Measurements from ENCODE around the gene RAB3D.
"Not testable (repeated sequence)": the region's sequence is repeated elsewhere in the genome, so short reads cannot be mapped to it uniquely, and the experiment has no call there.

The RAB3D gene, protein sequence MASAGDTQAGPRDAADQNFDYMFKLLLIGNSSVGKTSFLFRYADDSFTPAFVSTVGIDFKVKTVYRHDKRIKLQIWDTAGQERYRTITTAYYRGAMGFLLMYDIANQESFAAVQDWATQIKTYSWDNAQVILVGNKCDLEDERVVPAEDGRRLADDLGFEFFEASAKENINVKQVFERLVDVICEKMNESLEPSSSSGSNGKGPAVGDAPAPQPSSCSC

DNA sequence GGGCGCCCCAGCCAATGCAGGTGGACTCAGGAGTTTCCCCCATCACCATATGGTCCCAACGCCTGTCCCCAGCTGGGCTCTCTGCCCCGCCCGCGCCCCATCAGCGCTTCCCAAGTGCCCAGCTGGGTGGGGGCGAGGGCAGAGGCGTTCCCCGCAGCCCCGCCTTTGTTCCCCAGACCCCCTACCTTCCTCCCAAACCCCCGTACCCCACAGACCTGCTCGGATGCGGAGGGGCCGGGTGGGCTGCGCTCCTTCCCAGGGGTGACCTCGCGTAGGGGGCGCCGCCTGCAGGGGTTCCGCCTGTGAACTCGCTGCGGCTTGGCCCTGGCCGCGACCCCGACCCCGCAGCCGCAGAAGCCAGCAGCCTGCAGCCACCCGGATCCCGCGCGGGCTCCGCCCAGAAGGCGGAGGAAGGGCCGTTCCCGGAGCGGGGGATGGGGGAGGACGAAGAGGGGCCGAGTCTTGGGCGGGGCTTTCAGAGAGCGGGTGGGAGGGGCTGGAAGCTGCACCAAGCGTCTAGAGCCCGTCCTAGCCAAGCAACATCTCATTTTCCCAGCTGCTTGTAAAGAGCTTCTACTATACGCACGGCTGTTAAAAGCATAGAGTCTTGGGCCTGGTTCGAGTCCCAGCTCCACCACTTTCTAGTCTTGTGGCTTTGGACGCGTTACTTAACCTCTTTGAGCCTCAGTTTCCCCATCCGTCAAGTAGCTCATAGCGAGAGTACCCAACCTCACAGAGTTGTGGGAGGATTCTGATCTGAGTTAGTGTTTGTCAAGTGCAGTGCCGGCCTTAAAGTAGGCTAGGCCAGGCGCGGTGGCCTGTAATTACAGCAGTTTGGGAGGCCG is at the start of gene RAB3D:
Gene RAB3D, minus strand, starts transcription at position 404 of the 845 bp plus-strand sequence. CDS start 2,258 bp downstream, outside the sequence.
- DNase-seq (ENCODE audit: low read depth): peak; percentile 83

DNA sequence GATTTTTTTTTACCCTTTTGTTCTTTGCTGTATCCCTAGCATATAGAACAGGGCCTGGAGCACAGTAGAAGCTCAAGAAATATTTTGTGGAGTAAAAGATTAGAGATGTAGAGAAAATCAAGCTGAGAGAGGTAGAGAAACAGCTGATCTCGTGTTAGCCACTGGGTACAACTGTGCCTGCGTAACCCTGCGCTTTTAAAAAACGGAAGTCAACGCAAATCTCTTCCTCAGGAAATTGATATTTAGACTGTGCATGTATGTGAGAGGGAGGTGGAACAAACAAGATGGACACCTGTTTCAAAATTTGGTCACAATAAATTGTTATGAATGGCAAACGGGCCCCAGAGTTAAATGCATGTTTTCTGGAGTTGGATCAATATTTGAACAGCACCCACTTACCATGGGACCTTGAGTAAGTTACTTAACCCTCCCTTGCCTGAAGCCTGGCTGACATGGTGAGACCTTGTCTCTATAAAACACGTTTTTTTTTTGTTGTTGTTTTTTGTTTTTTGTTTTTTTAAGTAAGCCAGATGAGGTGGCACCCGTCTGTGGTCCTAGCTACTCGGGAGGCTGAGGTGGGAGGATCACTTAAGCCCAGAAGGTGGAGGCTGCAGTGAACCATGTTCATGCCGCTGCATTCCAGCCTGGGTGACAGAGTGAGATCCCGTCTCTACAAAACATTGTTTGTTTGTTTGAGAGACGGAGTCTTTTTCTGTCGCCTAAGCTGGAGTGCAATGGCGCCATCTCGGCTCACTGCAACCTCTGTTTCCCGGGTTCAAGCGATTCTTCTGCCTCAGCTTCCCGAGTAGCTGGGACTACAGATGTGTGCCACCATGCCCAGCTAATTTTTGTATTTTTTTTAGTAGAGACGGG is 47.9 kb upstream of the RAB3D start:
- no peak for DNase-seq (ENCODE audit: low read depth)

DNA sequence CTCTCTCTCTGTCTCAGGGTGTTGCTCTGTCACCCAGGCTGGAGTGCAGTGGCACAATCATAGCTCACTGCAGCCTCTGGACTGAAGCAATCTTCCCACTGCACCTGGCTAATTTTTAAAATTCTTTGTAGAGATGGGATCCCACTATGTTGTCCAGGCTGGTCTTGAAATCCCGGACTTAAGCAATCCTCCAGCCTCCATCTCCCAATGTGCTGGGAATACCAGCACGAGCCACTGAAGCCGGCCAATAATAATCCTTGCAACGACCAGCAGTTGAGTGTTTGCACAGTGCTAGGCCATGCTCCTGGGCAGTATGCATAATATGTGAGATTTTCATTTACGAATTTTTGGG is 45.3 kb upstream of the RAB3D start:
- DNase-seq (ENCODE audit: low read depth): no peak

DNA sequence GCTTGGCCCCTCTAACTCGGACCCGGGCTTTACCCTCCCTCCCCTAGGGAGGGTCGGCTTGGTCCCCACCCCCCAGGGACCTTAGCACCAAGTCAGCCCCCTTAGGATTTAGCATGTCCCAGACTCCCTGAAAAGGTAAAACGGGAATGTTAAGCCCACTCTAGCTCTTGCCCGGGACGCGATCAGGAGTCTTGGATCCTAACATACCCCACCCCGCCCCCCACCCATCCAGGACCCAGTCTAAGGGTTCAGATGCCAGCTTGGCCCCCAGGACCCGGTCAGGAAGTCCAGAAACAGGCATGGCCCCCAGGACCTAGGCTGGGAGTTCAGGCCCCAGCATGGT is 44.2 kb upstream of the RAB3D start:
- no peak for DNase-seq (ENCODE audit: low read depth)

DNA sequence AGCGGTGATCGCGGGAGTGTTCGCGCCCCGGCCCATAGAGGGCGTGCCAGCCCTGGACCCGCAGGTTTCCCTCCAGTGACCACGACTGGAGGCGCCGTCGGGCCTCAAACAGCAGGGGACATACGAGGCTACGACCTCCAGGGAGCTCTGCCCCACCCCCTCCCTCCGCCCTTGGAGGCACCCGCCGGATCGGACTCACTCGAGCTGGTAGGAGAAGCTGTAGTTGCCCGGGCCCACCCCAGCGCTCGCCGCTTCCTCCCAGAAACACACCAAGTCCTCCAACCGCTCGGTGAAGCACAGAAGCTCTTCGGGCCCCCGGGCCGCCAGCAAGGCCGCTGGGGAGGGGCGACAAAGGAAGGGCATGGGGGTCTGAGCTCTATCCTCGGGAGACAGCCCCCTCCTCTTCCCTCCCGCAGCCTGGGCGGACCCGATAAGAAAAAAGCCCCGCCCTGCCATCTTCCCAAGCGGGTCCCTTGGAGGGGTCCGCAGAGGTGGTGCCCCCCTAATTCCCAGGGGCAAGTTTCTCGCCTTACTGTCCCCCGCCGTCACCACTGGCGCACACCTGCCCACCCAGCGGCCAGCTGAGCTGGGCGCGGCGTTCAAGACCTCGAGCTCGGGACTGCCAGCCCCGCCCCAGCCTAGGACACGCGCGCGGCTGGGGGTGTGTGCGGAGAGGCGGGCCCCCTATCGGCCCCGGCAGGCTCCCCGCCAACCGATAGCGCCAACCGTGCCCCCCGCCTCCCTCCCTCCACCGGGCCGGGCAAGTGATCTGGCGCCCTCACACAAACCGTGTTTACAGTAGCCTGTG is 43.6 kb upstream of the RAB3D start:
- peak; percentile 84 for DNase-seq (ENCODE audit: low read depth)

DNA sequence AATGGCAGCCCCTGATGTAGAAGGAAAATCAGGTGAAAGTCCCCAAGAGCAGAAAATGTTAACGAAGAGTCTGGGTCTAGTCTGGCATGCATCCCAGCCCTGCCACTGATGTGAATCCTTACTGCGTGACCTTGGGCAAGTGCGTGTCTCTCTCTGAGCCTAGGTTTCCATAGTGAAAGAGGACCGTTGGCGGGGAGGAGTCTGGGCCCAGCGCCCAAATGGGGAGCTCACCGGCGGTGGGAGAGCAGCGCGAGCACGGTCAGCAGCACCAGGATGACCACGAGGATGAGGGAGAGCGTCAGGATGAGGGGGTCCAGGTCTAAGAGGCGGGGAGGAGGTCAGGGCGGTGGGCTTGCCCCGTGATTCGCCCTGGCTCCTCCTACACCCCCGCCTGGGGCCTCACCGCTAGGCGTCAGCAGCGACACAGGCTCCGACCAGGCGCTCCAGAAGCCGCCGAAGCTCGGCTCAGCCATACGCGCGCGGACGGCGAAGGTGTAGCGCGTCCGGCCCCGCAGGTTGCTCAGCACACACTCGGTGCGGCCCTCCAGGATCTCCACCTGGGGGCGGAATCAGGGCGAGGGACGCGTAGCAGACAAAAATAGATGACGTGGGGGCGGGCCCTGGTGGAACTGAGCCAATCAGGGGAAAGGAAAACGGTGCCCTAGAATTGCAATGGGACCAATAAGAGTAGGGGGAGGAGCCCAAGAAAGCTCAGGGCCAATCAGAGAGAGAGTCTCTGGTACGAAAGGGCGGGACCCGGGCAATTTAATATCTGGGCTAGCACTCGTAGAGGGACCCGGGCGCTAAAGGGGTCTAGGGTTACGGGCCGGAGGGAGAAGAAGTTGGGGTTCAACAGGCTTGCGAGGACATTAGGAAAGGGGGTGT is 41.4 kb upstream of the RAB3D start:
- peak; percentile 92 for DNase-seq (ENCODE audit: low read depth)

DNA sequence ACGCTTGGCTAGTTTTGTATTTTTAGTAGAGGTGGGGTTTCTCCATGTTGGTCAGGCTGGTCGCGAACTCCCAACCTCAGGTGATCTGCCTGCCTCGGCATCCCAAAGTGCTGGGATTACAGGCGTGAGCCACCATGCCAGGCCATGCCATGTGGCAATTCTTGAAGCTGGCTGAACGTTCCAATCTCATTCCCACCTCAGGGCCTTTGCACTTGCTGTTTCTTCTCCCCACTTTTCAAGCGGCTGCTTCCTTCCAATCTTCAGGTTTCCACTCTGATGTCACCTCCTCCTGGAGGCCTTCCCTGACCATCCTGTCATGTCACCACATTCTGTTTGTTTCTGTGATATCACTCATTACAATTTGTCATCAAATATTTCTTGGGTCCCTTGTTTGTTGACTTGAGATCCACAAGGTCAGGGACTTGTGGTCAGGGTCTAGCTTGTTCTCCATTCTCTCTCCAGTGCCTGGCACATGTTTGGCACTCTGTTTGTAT is 40.4 kb upstream of the RAB3D start:
- DNase-seq (ENCODE audit: low read depth): no peak

DNA sequence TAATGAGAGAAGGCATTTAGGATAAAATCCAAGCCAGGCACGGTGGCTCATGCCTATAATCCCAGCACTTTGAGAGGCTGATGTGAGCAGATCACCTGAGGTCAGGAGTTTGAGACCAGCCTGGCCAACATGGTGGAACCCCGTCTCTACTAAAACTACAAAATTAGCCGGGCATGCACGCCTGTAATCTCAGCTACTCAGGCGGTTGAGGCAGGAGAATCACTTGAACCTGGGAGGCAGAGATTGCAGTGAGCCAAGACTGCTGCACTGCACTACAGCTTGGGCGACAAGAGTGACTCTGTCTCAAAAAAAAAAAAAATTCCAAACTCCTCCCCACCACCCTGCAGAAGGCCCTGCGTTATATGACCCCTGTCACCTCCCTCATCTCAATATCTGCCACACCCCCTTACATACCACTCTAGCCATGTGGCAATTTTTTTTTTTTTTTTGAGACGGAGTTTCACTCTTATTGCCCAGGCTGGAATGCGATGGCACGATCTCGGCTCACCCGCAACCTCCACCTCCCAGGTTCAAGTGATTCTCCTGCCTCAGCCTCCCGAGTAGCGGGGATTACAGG is 39.9 kb upstream of the RAB3D start:
- not testable (repeated sequence) for DNase-seq (ENCODE audit: low read depth)

DNA sequence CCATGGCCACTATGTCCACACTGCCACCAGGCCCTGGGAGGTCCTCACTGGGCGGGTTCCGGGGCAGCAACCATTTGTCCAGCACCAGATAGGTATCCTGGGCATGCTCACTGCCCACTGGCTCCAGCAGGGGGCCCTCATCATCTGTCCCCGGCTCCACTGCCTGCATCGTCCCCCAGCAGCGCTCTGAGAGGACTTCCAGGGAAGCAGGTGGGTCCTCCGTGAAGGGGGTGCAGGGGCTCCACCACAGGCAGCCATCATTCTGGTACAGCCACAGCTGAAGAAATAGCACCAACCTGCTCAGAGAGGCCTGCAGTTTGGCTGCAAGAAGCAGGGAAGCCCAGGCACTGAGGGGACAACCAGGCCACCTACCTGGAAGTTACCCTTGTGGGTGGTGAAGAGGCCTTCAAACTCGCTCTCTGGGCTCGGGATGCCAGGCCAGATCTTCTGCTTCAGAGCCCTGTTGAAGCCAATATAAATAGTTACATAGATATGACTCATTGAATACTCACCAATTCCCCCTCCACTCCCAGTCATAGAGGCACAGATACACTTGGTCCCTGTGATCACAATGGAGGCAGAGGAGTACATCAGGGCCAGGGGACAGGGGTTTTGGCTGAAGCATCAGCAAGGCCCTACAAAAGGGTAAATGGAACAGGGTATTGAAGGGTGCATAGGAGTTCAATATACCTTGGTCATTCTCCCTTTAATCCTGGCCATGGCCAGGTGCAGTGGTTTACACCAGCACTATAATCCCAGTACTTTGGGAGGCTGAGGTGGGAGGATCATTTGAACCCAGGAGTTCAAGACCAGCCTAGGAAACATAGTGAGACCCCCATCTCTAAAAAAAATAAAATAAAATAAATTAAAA is 39.1 kb upstream of the RAB3D start:
- no peak for DNase-seq (ENCODE audit: low read depth)

DNA sequence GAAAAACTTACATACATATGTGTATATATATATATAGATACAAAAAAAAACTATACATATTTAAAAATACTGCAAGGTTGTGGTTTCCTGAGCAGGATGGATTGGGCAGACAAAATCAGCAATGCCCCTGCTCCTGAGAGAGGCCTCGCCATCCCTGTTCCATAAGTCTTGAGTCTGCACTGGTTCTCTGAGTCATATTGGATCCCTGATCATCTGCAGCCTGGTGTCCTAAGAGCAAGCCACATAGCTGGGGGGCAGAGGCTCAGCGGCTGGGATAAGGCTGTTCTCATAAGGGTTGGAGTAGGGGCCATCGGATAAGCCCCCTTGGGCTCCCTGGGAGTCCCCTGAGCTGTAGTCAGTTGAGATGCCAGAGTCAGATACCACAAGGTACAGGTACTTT is 38.3 kb upstream of the RAB3D start:
- no peak for DNase-seq (ENCODE audit: low read depth)

DNA sequence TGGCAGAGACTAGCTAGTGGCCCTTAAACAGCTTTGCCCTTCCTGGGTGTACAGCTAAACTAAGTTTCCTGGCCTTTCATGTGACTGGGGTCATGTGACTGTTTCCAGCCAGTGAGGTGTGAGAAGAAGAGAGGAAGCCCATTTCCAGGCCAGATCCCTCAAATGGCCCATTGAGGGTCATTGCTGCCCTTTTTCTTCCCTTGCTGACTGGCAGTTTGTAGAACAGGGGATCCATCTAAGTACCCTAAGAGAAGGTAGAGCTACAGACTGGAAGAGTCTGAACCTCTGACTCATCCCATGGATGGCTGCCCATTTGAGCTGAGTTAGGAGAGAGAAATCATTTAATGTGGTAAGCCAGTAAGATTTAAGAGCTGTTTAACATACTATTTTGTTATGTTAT is 37.8 kb upstream of the RAB3D start:
- no peak for DNase-seq (ENCODE audit: low read depth)

DNA sequence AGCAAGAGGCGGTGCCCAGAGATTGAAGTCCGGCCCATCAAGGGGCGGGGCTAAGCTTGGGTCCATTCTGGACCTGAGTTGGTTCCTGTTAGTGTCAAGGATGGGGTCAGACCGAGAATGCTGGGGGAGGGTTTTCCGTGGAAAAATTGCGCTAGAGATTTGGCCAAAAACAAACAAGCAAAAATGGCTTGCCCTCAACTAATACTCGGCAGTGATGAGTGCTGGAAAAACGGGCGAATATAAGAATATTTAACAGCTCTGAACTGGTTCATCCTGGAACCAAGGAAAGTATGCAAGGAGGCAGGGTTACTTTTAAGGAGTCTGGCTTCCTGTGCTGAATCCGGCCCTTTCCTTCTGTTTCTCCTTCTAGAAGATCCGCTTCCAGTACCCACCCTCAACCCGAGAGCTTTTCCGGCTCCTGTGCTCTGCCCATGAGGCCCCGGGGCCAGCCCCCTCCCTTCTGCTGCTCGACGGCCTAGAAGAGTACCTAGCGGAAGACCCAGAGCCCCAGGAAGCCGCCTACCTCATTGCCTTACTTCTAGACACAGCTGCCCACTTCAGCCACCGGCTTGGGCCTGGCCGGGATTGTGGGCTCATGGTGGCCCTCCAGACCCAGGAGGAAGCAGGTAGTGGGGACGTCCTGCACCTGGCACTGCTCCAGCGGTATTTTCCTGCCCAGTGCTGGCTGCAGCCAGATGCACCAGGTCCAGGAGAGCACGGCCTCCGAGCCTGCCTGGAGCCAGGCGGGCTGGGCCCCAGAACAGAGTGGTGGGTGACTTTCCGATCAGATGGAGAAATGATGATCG is 35.9 kb upstream of the RAB3D start:
- no peak for DNase-seq (ENCODE audit: low read depth)

DNA sequence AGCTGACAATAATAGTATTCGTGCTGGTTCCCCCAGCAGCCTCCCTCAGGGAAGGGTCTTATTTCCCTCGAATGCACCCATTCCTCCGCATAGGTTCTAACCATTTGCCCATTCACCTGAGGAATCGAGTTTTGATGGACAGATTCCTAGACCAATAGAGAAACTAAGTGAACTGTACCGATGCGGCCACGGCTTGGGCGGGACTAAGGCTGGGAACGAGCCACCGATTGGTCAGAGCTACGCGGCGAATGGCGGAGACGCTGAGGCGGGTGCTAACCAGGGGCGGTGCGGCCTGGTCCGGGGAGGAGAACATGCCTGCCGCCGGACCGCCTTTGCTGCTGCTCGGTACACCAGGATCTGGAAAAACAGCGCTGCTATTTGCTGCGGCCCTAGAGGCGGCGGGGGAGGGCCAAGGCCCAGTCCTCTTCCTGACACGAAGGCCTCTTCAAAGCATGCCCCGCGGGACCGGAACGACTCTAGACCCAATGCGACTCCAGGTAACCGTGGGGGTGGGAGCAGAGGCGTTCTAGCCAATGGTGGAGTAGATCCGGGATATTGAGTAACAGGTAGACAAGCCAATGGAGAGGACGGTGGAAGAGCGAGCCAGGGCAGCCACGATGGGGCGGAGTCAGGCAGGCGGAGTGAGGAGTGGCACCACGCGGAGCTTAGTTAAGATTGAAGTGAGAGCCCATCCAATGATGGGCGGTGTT is 35.1 kb upstream of the RAB3D start, which contains the start of gene SWSAP1:
Gene SWSAP1, plus strand, starts transcription at position 234 of the 710 bp plus-strand sequence. Its CDS starts 15 bp downstream, at position 249.
- DNase-seq (ENCODE audit: low read depth): peak; percentile 99

DNA sequence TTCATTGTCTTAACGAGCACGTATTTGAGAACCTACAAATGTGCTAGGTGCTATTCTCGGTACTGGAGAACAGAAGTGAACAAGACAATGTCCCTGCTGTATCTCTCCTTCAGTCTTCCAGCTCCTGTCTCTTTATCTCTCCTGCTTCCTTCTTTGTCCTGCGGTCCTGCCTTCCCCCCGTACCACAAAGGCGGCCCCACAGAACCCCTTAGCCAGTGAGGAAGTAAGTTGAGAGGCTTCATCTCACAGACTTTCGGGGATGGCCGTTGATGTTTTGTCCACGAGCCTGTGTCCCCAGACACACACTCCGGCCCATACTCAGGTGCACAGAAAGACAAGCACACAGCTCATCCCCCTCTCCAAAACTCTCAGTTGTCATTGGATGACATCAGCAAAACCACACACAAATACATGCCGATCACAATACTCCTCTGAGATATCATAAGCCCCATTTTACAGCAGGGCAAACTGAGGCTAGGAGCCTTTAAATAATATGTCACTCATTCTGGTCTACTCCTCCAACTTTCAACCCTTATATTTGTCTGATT is 34.5 kb upstream of the RAB3D start:
- DNase-seq (ENCODE audit: low read depth): no peak

DNA sequence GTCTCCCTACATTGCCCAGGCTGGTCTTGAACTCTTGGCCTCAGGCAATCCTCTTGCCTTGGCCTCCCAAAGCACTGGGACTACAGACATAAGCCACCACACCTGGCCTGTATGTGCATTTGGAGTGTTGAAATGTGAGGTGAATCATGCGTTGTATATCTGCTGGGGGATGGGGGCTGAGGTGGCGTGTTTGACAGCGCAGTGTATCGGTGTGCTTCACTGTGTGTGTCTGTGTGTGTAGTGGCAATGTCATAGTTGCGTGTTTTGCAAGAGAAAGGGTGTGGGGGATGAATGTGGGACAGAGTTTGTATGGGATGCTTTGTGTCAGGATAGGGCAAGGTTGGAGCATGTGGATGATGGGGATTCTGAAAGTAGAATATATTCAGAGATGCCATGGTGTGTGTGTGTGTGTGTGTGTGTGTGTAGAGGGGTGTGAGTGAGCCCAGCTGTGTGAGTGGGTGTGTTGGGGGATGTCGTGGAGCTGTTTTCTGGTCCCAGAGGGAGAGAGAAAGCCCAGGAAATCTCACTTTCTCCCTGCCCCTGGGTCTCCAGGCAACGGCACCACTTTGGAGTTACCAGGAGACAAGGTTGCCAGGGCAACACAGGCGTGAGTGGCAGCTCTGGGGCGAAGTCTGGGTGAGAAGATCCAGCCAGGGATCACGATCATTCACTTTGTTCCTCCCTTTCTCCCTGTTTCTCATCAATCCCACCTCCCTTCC is 33.9 kb upstream of the RAB3D start:
- no peak for DNase-seq (ENCODE audit: low read depth)

DNA sequence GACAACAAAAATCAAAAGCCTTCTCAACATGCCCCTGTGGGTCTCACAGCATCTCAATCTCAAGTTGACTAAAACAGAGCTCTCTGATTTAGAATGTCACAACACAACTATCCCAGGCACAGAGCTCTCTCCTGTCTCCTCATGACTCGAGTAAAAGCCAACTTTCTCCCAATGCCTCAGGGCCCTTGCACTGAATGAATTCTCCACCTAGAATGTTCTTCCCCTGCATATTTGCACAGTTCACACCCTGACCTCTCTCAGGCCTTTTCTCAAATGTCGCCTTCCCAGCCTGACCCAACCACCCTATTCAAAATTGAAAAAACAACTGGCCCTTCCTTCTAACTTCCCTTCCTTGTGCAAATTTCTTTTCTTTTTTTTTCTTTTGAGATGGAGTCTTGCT is 31.3 kb upstream of the RAB3D start:
- DNase-seq (ENCODE audit: low read depth): no peak

DNA sequence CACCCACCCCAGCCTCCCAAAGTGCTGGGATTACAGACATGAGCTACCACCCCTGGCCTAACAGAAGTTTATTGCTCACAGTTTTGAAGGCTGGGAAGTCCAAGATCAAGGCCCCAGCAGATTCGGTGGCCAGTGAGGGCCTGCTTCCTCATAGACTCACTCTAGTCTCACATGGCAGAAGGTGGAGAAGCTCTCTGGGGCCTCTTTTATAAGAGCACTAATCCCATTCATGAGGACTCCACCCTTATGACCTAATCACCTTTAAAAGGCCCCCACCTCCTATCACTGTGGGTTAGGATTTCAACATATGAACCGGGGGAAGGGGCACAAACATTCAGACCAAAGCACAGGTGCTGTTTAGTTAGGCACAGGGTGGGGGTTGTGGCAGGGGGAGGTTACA is 28.1 kb upstream of the RAB3D start:
- no peak for DNase-seq (ENCODE audit: low read depth)
